Measurements from ENCODE around the gene ZMYM2.

The ZMYM2 gene

DNA sequence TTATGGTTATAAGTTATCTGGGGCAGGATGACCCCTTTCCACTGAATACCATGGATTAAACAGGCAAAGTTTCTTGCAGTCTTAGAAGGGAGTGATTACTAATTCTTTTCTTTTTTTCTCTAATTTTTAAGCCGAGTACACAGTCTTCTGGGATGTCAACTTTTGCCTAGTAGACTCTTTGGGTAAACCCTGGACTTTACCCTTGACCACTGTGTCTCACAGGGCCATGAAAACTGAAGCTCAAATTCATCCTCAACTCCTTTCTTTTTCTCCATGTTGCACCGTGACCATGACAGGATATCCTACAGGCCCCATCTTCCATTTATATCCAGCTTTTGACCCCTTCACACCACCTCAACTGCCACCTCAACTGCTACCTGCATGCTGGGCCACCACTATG is 150.5 kb downstream of the ZMYM2 start:
- DNase-seq = no peak

- DNase-seq = no peak
Observed at GRCh38 chr13:20114066-20114610, 155.6 kb downstream of the ZMYM2 start.

DNA sequence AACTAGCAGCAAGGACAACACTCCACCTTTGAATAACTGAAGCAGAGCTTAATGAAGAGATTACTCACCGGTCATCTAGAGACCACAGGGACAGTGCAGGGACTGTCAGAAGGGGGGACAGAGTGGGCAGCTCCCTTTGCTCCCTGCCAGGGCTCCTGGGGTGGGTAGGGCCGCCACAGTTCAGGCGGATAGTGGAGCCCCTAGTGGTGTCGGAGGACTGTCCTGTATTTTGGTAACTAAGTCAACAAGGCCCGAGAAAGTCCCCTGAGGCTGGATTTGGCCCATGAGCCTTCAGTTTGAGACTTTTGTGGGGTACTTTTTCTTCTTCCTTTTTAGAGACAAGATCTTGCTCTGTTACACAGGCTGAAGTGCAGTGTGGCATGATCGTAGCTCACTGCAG is 157.7 kb downstream of the ZMYM2 start:
- no peak for DNase-seq

DNA sequence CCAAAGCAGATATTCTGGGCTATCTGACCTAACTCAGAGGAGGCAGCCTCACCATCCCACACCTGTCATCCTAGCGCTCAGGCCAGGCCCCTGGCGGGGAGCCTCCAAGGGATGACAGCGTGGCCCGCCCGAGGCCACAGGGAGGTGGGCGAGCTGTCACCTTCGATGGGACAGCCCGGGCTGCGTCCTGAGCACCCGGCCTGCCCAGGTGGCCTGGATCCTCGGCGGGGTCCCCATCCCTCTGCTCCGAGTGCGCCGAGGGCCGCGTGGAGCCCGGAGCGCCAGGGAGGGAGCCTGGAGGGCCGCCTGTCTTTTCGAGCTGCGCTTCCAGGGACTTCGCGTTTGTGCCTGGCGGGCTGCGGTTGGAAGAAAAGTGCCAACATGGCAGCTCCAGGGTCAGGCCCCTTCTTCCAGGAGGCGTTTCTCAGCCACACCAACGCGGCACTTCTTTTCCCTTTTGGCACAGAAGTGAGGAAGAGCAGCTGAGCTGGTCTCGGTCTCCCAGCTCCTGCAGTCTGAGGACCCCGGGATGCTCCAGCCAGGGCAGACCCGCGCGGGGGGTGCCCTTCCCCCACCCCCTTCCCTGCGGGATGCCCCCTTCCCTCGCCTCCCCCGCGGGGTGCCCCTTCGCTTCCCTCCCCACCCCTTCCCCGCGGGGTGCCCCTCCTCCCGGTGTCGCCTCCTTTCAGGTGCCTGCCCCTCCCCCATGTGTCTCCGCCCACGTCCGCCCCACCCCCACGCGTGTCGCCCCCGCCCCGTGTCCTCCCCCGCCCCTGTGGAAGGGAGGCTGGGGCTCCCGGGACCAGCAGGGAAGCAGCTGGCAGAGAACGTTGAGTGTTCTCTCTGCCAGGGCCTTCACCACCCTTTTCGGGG is 160.0 kb downstream of the ZMYM2 start:
- DNase-seq = peak; percentile 32

DNA sequence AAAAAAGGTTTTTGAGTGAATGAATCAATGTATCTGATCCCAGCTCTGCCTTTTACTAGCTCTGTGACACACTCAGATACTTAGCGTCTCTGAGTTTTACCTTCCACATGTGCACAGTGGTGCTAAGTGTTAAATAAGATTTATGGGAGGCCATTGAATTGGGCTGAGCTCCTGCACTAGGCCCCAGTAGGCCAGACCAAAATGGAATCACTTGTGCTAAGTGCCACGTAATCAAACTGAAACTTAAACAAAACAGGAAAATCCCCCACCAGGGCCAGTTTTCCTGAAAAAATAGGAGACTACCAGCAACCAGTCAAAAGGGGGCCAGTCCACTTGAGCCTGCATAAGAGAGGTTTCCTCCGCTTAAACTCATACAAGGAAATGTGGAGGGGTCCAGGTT is 161.4 kb downstream of the ZMYM2 start:
- no peak for DNase-seq

DNA sequence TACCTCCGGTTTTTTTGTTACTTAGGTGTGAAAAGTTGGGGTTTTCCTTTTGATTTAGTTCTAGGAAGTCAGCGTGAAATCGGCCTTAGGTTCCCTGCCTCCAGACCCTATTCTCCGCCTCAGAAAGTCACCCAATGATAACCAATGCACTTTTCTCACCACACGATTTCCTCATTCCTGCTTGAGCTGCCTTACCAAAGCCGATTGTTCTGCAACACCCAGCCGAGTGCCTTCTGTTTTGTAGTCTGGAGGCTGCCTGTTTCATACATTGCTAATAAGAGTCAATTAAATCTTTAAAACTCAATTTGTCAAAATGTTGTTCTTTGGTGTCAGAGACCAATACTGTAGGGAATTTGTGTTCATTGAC is 162.6 kb downstream of the ZMYM2 start:
- no peak for DNase-seq

DNA sequence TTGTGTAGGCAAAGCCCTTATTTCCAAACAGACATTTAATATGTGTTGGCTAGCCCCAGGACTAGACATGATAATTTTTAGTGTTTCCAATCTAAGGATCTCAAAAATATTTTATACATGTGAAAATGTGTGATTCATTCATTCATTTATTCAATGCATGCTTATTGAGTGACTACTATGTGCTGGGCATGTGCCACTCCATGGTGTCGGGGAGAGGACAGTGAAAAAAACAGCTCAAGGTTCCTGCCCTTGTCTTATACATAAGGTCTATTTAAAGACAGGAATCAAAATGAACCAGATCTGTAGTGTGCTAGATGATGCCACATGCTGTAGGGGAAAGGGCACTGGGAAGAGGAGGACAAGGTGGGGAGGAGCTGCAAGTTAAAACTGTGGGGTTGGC is 165.8 kb downstream of the ZMYM2 start:
- no peak for DNase-seq

- DNase-seq = no peak
Observed at GRCh38 chr13:20125129-20125782, 166.7 kb downstream of the ZMYM2 start.

- no peak for DNase-seq
Observed at GRCh38 chr13:20125783-20126165, 167.2 kb downstream of the ZMYM2 start.

- DNase-seq = no peak
Observed at GRCh38 chr13:20126541-20127261, 168.2 kb downstream of the ZMYM2 start.

DNA sequence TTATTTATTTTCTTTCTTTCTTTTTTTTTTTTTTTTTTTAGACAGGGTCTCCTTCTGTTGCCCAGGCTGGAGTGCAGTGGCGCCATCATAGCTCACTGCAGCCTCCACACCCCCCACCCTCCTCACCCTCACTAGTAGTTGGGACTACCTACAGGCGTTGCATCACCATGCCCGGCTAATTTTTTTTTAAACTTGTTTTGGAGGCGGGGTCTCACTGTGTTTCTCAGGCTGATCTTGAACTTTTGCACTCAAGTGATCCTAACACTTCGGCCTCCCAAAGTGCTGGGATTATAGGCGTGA is 168.7 kb downstream of the ZMYM2 start:
- no peak for DNase-seq

DNA sequence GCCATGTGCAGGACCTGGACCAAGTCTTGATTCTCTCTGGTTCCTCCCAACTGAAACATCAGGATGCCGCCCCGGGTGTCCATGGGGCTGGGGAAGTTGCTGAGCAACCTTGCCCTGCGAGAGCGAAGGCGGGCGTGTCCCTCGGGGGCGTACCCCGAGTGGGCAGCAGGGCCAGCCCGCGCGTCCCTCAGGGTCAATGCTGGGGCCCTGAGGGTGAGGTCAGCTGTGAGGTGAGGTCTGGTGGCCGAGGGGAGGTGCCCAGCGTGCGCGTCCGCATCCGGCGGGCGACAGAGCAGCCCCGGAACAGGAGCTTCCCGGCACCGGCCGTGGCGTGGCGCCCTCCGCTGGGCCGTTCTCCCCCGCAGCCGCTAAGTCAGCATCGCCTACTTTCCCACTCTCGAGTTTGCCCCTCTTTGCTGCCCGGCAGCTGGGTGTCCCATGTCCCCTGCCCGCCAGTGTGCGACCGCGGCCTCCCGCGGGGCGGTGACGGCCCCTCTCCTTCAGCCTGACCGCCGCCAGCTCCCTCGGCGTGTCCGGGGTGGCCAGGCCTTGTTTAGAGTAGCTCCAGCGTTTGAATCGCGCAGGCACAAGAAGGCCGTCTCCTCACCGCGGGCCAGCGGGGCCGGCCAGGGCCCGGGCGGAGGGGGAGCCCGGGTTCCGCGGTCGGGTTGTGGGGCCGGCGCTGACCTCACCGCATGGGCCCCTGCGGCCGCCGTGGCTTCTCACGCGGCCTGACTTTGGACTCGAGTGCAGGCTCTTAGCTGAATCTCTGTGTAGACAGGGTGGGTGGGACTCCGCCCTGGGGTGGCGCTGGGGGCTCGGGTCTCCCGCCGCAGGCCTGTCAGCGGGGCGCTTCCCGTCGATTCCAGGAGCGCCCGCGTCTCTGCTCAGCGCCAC is 169.3 kb downstream of the ZMYM2 start:
- no peak for DNase-seq

GRCh38 chr13:20128459-20128931 is 170.0 kb downstream of the ZMYM2 start:
- DNase-seq = no peak

GRCh38 chr13:20129076-20129475 is 170.5 kb downstream of the ZMYM2 start:
- DNase-seq = no peak

DNA sequence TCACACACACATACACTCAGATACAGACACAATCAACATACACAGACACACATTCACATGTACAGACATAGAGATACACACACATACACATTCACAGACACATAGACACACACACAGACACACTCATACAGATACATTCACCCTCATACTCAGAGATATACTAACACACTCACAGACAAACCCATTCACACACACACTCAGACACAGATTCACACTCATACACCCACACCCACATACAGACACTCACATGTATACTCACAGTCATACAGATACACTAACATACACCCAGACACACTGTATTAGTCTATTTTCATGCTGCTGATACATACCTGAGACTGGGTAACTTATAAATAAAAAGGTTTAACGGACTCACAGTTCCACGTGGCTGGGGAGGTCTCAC is 171.5 kb downstream of the ZMYM2 start:
- no peak for DNase-seq

GRCh38 chr13:20130652-20131051 is 172.1 kb downstream of the ZMYM2 start:
- no peak for DNase-seq

GRCh38 chr13:20131057-20131832 is 172.7 kb downstream of the ZMYM2 start:
- no peak for DNase-seq

DNA sequence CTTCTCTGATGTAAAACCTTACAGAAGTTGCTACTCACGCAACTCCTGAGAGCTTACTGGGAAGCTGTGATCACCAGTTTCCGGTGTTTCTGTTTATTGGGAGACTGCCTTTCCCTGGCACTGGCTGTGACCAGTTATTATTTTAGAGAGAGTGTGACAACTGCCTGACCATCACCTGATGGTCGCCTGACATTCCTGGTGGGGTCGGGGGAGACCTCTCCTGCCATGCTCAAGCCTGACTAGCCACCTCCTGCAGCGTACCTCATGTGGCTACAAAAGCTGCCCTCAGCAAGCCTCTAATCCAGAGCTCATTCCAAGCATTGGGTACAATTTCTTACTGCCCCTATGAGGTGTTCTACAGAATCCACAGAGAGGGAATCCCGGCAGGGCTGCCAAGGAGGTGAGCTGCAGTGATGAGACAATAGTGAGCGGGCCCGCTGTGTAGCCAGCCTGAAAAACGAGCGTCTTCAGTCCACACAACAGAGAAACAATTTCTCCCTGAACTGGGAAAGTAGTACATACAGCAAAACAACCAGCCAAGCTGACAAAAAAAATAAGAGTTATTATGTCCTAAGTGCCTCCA is 173.6 kb downstream of the ZMYM2 start:
- no peak for DNase-seq

DNA sequence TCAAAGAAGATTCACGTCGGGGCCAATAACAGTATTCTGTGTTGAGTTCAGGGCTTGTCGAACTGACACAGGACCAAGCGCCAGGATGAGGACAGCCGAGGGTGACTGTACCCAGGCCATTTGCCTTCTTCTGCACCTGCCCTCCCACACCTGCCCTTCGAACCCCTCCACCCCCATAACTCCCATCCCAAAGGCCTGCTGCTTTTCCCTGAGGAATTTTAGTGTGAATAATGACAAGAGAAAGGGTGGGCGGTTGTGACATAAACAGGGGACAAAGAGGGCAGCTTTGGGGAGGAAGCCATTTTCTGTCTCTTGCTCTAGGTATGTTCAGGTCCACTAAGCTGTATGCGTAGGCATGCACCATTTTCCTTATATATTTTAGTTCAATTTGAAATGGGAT is 176.2 kb downstream of the ZMYM2 start:
- DNase-seq = no peak

GRCh38 chr13:20136781-20137703 is 178.5 kb downstream of the ZMYM2 start:
- no peak for DNase-seq

Data from NCI-H2171 (cell line).